Ectodermal cell (in vitro differentiated cells): ENCODE data around the gene COG6.

ENCODE experiments used
- H3K27ac ChIP-seq: 2 replicates; pipeline ENCODE4 v1.7.0; 2013; ENCODE audit warnings: mild to moderate bottlenecking, low read depth, low read length; ENCODE audit not compliant: insufficient read depth, poor library complexity, severe bottlenecking
- H3K27me3 ChIP-seq: 2 replicates; pipeline ENCODE4 v1.7.0; 2013; ENCODE audit warnings: mild to moderate bottlenecking, low read length; ENCODE audit not compliant: insufficient read depth, control insufficient read depth, poor library complexity, severe bottlenecking
- H3K36me3 ChIP-seq: one replicate; pipeline ENCODE4 v1.7.0; 2013; ENCODE audit warnings: low read length; ENCODE audit not compliant: control insufficient read depth, insufficient read depth
- H3K4me1 ChIP-seq: one replicate; pipeline ENCODE4 v1.7.0; 2013; ENCODE audit warnings: low read length; ENCODE audit not compliant: control insufficient read depth, insufficient read depth
- H3K4me3 ChIP-seq: 2 replicates; pipeline ENCODE4 v1.7.0; 2013; ENCODE audit warnings: low read depth, low read length, control low read depth; ENCODE audit not compliant: insufficient read depth
- H3K9me3 ChIP-seq: 2 replicates; pipeline ENCODE4 v1.7.0; 2013; ENCODE audit warnings: mild to moderate bottlenecking, low read length, moderate library complexity; ENCODE audit not compliant: control insufficient read depth
- WGBS, 2 experiments: methylation state at CpG; one replicate each; pipeline ENCODE4 v1.1.7; 2013; ENCODE audit warnings: missing lambda C conversion rate in 2 of 2; 5-methylcytosine and 5-hydroxymethylcytosine counted together

Gene COG6

GRCh38 chr13:39637890-39638289, 17.6 kb upstream of the COG6 start:
- Histone ChIP-seq H3K4me1 (peaks cover 4% of the 10 kb centered on the region), H3K27me3 (no peaks in the 10 kb centered on the region), H3K27ac (no peak overlapping the region), H3K4me3 (no peak overlapping the region), H3K36me3 (no peaks in the 10 kb centered on the region), H3K9me3 (no peaks in the 10 kb centered on the region)
- 94 to 95% methylated on average over 3 of the region's 3 CpGs for WGBS, 2 experiments

- no peaks in the 10 kb centered on the region for H3K36me3 ChIP-seq
- no peak overlapping the region for H3K27ac ChIP-seq
- no peaks in the 10 kb centered on the region for H3K27me3 ChIP-seq
- H3K9me3 ChIP-seq, result no peaks in the 10 kb centered on the region
- no peak overlapping the region for H3K4me3 ChIP-seq
- H3K4me1 ChIP-seq, result no peaks in the 10 kb centered on the region
- WGBS, 2 experiments, result 82 to 89% methylated on average over 1 of the region's 1 CpG
Observed at GRCh38 chr13:39641645-39642044, 13.8 kb upstream of the COG6 start.

- no peaks in the 10 kb centered on the region for H3K4me1 ChIP-seq
- no peak overlapping the region for H3K27ac ChIP-seq
- no peaks in the 10 kb centered on the region for H3K27me3 ChIP-seq
- no peak overlapping the region for H3K4me3 ChIP-seq
- no peaks in the 10 kb centered on the region for H3K36me3 ChIP-seq
- WGBS, 2 experiments, result 88 to 93% methylated on average over 4 of the region's 4 CpGs
- no peaks in the 10 kb centered on the region for H3K9me3 ChIP-seq
Observed at GRCh38 chr13:39646122-39646521, 9.3 kb upstream of the COG6 start.

- H3K27ac ChIP-seq, result no peak overlapping the region
- 1 to 2% methylated on average over 2 of the region's 2 CpGs for WGBS, 2 experiments
- H3K4me3 ChIP-seq, result peak overlapping the region; percentile 93
- no peaks in the 10 kb centered on the region for H3K4me1 ChIP-seq
- no peaks in the 10 kb centered on the region for H3K9me3 ChIP-seq
- H3K36me3 ChIP-seq, result no peaks in the 10 kb centered on the region
- no peaks in the 10 kb centered on the region for H3K27me3 ChIP-seq
Observed at GRCh38 chr13:39655041-39655568, 357 bp upstream of the COG6 start.

- 22 to 27% methylated on average over 7 of the region's 7 CpGs for WGBS, 2 experiments
- Histone ChIP-seq H3K4me3 (peak overlapping the region; percentile 93), H3K36me3 (no peaks in the 10 kb centered on the region), H3K27me3 (no peaks in the 10 kb centered on the region), H3K4me1 (no peaks in the 10 kb centered on the region), H3K27ac (no peak overlapping the region), H3K9me3 (no peaks in the 10 kb centered on the region)
Observed at GRCh38 chr13:39656325-39656677, 839 bp downstream of the COG6 start.

GRCh38 chr13:39663508-39663907, 8.0 kb downstream of the COG6 start:
- no peaks in the 10 kb centered on the region for H3K27me3 ChIP-seq
- H3K4me3 ChIP-seq, result no peak overlapping the region
- H3K36me3 ChIP-seq, result no peaks in the 10 kb centered on the region
- no peaks in the 10 kb centered on the region for H3K4me1 ChIP-seq
- no peak overlapping the region for H3K27ac ChIP-seq
- 89 to 92% methylated on average over 1 of the region's 1 CpG for WGBS, 2 experiments
- H3K9me3 ChIP-seq, result no peaks in the 10 kb centered on the region

- Histone ChIP-seq H3K9me3 (no peaks in the 10 kb centered on the region), H3K27ac (no peak overlapping the region), H3K4me1 (no peaks in the 10 kb centered on the region), H3K4me3 (no peak overlapping the region), H3K36me3 (no peaks in the 10 kb centered on the region), H3K27me3 (no peaks in the 10 kb centered on the region)
- 76 to 94% methylated on average over 1 to 2 of the region's 2 CpGs for WGBS, 2 experiments
Observed at GRCh38 chr13:39663958-39664357, 8.5 kb downstream of the COG6 start.

GRCh38 chr13:39665763-39666162, 10.3 kb downstream of the COG6 start:
- no peak overlapping the region for H3K4me3 ChIP-seq
- WGBS, 2 experiments, result 83 to 93% methylated on average over 1 of the region's 1 CpG
- H3K27ac ChIP-seq, result no peak overlapping the region
- H3K27me3 ChIP-seq, result no peaks in the 10 kb centered on the region
- H3K4me1 ChIP-seq, result no peaks in the 10 kb centered on the region
- no peaks in the 10 kb centered on the region for H3K9me3 ChIP-seq
- no peaks in the 10 kb centered on the region for H3K36me3 ChIP-seq

GRCh38 chr13:39670445-39670844, 15.0 kb downstream of the COG6 start:
- Histone ChIP-seq H3K27me3 (no peaks in the 10 kb centered on the region), H3K4me3 (no peak overlapping the region), H3K9me3 (no peaks in the 10 kb centered on the region), H3K4me1 (no peaks in the 10 kb centered on the region), H3K27ac (no peak overlapping the region), H3K36me3 (no peaks in the 10 kb centered on the region)
- WGBS, 2 experiments, result 88% methylated on average over 2 of the region's 2 CpGs; no CpG with 5 or more reads in 1 of the 2 experiments

- H3K9me3 ChIP-seq, result no peaks in the 10 kb centered on the region
- no peak overlapping the region for H3K4me3 ChIP-seq
- no peaks in the 10 kb centered on the region for H3K36me3 ChIP-seq
- H3K27ac ChIP-seq, result no peak overlapping the region
- WGBS, 2 experiments, result 93 to 99% methylated on average over 2 to 3 of the region's 3 CpGs
- no peaks in the 10 kb centered on the region for H3K4me1 ChIP-seq
- H3K27me3 ChIP-seq, result no peaks in the 10 kb centered on the region
Observed at GRCh38 chr13:39672378-39673132, 17.1 kb downstream of the COG6 start.
